ENCODE measurements around the gene SLC37A1.

Gene SLC37A1

DNA sequence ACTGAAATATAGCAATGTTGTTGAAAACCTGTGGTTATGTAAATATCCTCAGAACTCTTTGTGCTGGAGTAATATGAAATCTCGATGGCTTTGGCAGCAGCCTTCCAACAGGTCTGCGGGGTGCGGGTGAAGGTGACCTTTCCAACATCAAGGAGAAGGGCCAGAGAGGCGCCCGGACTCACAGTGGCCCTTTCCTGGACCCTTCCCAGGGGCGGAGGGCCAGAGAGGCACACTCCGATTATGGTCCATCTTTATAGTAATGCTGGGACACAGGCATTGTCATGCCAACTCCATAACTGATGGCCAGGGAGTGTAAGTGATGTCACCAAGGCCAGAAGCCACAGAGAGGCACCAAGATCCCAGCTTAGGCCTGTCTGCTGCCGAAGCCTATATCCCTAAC lies 18.1 kb downstream of the SLC37A1 start:
- no peak for TF ChIP-seq CTCF (IDR thresholded peaks at IDR 0.05; ENCODE audit: insufficient read depth, low read length, poor library complexity, severe bottlenecking)

DNA sequence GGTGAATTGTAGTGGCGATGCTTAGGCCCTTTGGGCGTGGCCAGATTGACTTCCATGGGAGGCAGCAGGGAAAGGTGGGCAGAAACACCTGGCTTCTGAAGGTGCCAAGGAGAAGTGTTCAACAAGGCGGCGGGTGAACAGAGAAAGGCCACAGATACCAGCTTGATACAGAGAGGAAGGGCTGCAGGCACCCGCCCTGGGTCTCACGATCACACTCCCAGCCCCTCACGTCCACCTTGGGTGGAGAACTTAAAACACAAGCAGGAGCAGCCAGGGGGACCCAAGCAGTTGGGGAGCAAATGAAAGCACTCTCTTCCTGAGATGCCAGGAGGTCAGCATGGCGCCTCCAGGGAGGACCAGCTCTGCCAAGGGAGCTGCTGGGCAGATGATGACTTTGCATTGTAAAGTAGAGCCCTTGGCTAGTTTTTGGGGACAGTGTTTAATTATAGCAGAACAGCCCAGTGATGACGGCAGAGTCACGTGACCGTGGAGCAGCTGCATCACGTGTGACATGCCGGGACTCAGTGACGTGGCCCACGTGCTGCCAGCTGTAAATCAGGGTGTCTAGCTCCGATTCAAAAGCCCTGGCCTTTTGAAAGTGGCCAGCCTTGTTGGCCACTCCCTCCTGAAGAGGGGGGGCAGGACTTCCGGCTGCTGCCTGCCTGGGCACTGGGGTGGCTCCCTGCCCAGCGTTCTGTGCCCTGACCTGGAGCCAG lies 19.0 kb downstream of the SLC37A1 start:
- Histone ChIP-seq H3K36me3 (ENCODE audit: control insufficient read depth, insufficient read depth, low read length) (peaks cover 5% of the 10 kb centered on the region), H3K27me3 (replicated peaks; ENCODE audit: control insufficient read depth, insufficient read depth, low read length) (no peaks in the 10 kb centered on the region), H3K4me3 (replicated peaks; ENCODE audit: low read depth, low read length) (peak overlapping the region; percentile 7)
- no peak for TF ChIP-seq CTCF (IDR thresholded peaks at IDR 0.05; ENCODE audit: insufficient read depth, low read length, poor library complexity, severe bottlenecking)
- DNase-seq (ENCODE audit: extremely low read depth, insufficient read length) = no peak

More for the DNA sequence above, 18.1 kb downstream of the SLC37A1 start:
- H3K27me3 ChIP-seq (replicated peaks; ENCODE audit: control insufficient read depth, insufficient read depth, low read length) = no peaks in the 10 kb centered on the region
- no peak overlapping the region for H3K4me3 ChIP-seq (replicated peaks; ENCODE audit: low read depth, low read length)
- DNase-seq (ENCODE audit: extremely low read depth, insufficient read length) = no peak
- H3K36me3 ChIP-seq (ENCODE audit: control insufficient read depth, insufficient read depth, low read length) = peaks cover 5% of the 10 kb centered on the region

- no peaks in the 10 kb centered on the region for H3K27me3 ChIP-seq (replicated peaks; ENCODE audit: control insufficient read depth, insufficient read depth, low read length)
- no peak for DNase-seq (ENCODE audit: extremely low read depth, insufficient read length)
- TF ChIP-seq CTCF (IDR thresholded peaks at IDR 0.05; ENCODE audit: insufficient read depth, low read length, poor library complexity, severe bottlenecking) = no peak
- peaks cover 5% of the 10 kb centered on the region for H3K36me3 ChIP-seq (ENCODE audit: control insufficient read depth, insufficient read depth, low read length)
- H3K4me3 ChIP-seq (replicated peaks; ENCODE audit: low read depth, low read length) = peak overlapping the region; percentile 7
Measured at GRCh38 chr21:42533306-42533962, 19.8 kb downstream of the SLC37A1 start.

DNA sequence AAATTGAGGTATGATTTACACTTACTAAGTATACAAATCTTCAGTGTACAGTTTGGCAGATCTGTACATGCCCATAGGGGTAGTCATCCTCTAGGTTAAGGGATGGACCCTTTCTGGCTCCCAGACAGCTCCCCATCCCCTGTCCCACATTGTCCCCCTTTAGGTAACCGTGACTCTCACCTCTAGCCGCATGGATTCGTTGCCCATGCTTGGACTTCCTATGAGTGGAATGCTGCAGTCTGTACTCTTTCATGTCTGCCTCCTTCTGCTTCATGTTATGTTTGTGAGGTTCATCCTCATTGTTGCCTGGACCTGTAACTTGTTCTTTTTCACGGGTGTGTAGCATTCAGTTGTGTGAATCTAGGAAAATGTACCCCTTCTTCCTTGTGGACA lies 20.3 kb downstream of the SLC37A1 start:
- H3K27me3 ChIP-seq (replicated peaks; ENCODE audit: control insufficient read depth, insufficient read depth, low read length) = no peaks in the 10 kb centered on the region
- H3K36me3 ChIP-seq (ENCODE audit: control insufficient read depth, insufficient read depth, low read length) = peaks cover 5% of the 10 kb centered on the region
- peak overlapping the region; percentile 7 for H3K4me3 ChIP-seq (replicated peaks; ENCODE audit: low read depth, low read length)
- DNase-seq (ENCODE audit: extremely low read depth, insufficient read length) = no peak
- TF ChIP-seq CTCF (IDR thresholded peaks at IDR 0.05; ENCODE audit: insufficient read depth, low read length, poor library complexity, severe bottlenecking) = no peak

- DNase-seq (ENCODE audit: extremely low read depth, insufficient read length) = peak; percentile 74
- Histone ChIP-seq H3K36me3 (ENCODE audit: control insufficient read depth, insufficient read depth, low read length) (peaks cover 5% of the 10 kb centered on the region), H3K27me3 (replicated peaks; ENCODE audit: control insufficient read depth, insufficient read depth, low read length) (no peaks in the 10 kb centered on the region), H3K4me3 (replicated peaks; ENCODE audit: low read depth, low read length) (peak overlapping the region; percentile 7)
- no peak for TF ChIP-seq CTCF (IDR thresholded peaks at IDR 0.05; ENCODE audit: insufficient read depth, low read length, poor library complexity, severe bottlenecking)
Measured at GRCh38 chr21:42534421-42535378, 21.0 kb downstream of the SLC37A1 start.

Measured in GM06990 (cell line).